ENCODE results near the gene ZSWIM9. TPM values are rescaled to one million over a fixed set of nuclear protein-coding genes. Genes with fewer than 3 reads are reported as not detected.

ZSWIM9 gene
- total and polyA plus RNA-seq, 2 donors from 2014 or later, result 5.5 to 7.8 TPM

GRCh38 chr19:48247212-48247611 is 76.7 kb downstream of the ZSWIM9 start:
- no peak for DNase-seq
- no peak for TF ChIP-seq CTCF (IDR thresholded peaks at IDR 0.05; ENCODE audit: borderline replicate concordance, extremely low read depth, insufficient read depth)
- peaks cover 2 to 5% (median 5%) of the 10 kb centered on the region in 3 donors for H3K36me3 ChIP-seq (ENCODE audit: control insufficient read depth in 2 of 3, insufficient read depth in 3 of 3, low read length in 3 of 3)
- no peaks in the 10 kb centered on the region for H3K27me3 ChIP-seq (ENCODE audit: control insufficient read depth, insufficient read depth, low read length)
- intact Hi-C loops (cut with DNase I), result no loop called here
- H3K4me1 ChIP-seq (ENCODE audit: control insufficient read depth in 2 of 3, insufficient read depth in 2 of 3, low read depth in 1 of 3, low read length in 3 of 3), result no peaks in the 10 kb centered on the region
- H3K9ac ChIP-seq (ENCODE audit: low read length in 3 of 3), result no peak overlapping the region
- H3K27ac ChIP-seq (ENCODE audit: low read depth in 2 of 2, low read length in 2 of 2), result no peak overlapping the region
- FAIRE-seq, result no peak
- no peaks in the 10 kb centered on the region for H3K9me3 ChIP-seq (ENCODE audit: control insufficient read depth in 2 of 3, insufficient read depth in 1 of 3, low read length in 3 of 3)
- no peak overlapping the region for H3K4me3 ChIP-seq (ENCODE audit: low read length in 3 of 3)

Other genes starting within 250 kb of the ZSWIM9 start
- gene BSPH1, start 178.5 kb upstream of the ZSWIM9 start, total RNA-seq, result not detected
- not detected for gene BSPH1, start 178.5 kb upstream of the ZSWIM9 start, polyA plus RNA-seq (ENCODE audit: insufficient read depth, low read depth, low replicate concordance)
- not detected for gene ELSPBP1, start 176.0 kb upstream of the ZSWIM9 start, total RNA-seq
- not detected for gene ELSPBP1, start 176.0 kb upstream of the ZSWIM9 start, polyA plus RNA-seq (ENCODE audit: insufficient read depth, low read depth, low replicate concordance)
- gene CABP5, start 126.6 kb upstream of the ZSWIM9 start, total RNA-seq, result not detected
- not detected for gene CABP5, start 126.6 kb upstream of the ZSWIM9 start, polyA plus RNA-seq (ENCODE audit: insufficient read depth, low read depth, low replicate concordance)
- gene PLA2G4C, start 59.9 kb upstream of the ZSWIM9 start, total RNA-seq, result 16.5 TPM
- gene PLA2G4C, start 59.9 kb upstream of the ZSWIM9 start, polyA plus RNA-seq (ENCODE audit: insufficient read depth, low read depth, low replicate concordance), result 11.0 TPM
- 25.9 TPM for gene LIG1, start 336 bp upstream of the ZSWIM9 start, total RNA-seq
- 14.0 TPM for gene LIG1, start 336 bp upstream of the ZSWIM9 start, polyA plus RNA-seq (ENCODE audit: insufficient read depth, low read depth, low replicate concordance)
- gene CARD8, start 85.2 kb downstream of the ZSWIM9 start, total RNA-seq, result 53.1 TPM
- gene CARD8, start 85.2 kb downstream of the ZSWIM9 start, polyA plus RNA-seq (ENCODE audit: insufficient read depth, low read depth, low replicate concordance), result 11.4 TPM
- 1.2 TPM for gene ZNF114, start 99.4 kb downstream of the ZSWIM9 start, total RNA-seq
- gene ZNF114, start 99.4 kb downstream of the ZSWIM9 start, polyA plus RNA-seq (ENCODE audit: insufficient read depth, low read depth, low replicate concordance), result 0.17 TPM
- gene EMP3, start 154.9 kb downstream of the ZSWIM9 start, total RNA-seq, result 78.6 TPM
- 75.9 TPM for gene EMP3, start 154.9 kb downstream of the ZSWIM9 start, polyA plus RNA-seq (ENCODE audit: insufficient read depth, low read depth, low replicate concordance)
- 9.2 TPM for gene TMEM143, start 193.3 kb downstream of the ZSWIM9 start, total RNA-seq
- gene TMEM143, start 193.3 kb downstream of the ZSWIM9 start, polyA plus RNA-seq (ENCODE audit: insufficient read depth, low read depth, low replicate concordance), result 15.7 TPM
- gene SYNGR4, start 193.7 kb downstream of the ZSWIM9 start, total RNA-seq, result not detected
- not detected for gene SYNGR4, start 193.7 kb downstream of the ZSWIM9 start, polyA plus RNA-seq (ENCODE audit: insufficient read depth, low read depth, low replicate concordance)
- gene KDELR1, start 220.9 kb downstream of the ZSWIM9 start, total RNA-seq, result 169 TPM
- 204 TPM for gene KDELR1, start 220.9 kb downstream of the ZSWIM9 start, polyA plus RNA-seq (ENCODE audit: insufficient read depth, low read depth, low replicate concordance)
- gene GRIN2D, start 223.0 kb downstream of the ZSWIM9 start, total RNA-seq, result 0.54 TPM
- gene GRIN2D, start 223.0 kb downstream of the ZSWIM9 start, polyA plus RNA-seq (ENCODE audit: insufficient read depth, low read depth, low replicate concordance), result 0.13 TPM

Measured in kidney (tissue), 14 donors.